IMR-90 (cell line): ENCODE measurements around the gene POFUT2. TPM values are rescaled to one million over a fixed set of nuclear protein-coding genes. Genes with fewer than 3 reads are reported as not detected.

Source experiments
- ATAC-seq: fragments of 200-7000 bp; cut with Tn5 transposase; 2 replicates; pipeline ENCODE4 v1.9.1; 2020; ENCODE audit warnings: low read depth, mild to moderate bottlenecking, moderate library complexity
- BruUV-seq: library from RNA; stranded (reverse); fragments of 400-500 nt; replicated peaks from 2 replicates; lab custom pipeline; 2021; lab: Mats Ljungman, UMichigan
- CTCF ChIA-PET: fragments of 300-600 bp; formaldehyde crosslinking; extraction: SDS; loops from one replicate; lab custom pipeline; 2021; ENCODE audit warnings: antibody characterized with exemption; lab: Yijun Ruan, JAX
- POLR2A ChIA-PET: fragments of 300-600 bp; sonication (Branson Sonifier 250); formaldehyde crosslinking; loops from one replicate; lab custom pipeline; 2022; ENCODE audit warnings: antibody characterized with exemption; ENCODE audit not compliant: unreplicated experiment; lab: Charles Lee
- DNase-seq: peaks from one replicate; pipeline ENCODE4 v3.0.0; 2013
- H2AFZ ChIP-seq: replicated peaks from 2 replicates; pipeline ENCODE3; 2013; ENCODE audit warnings: low read length, mild to moderate bottlenecking; ENCODE audit not compliant: poor library complexity
- H2AK5ac ChIP-seq: 2 replicates; pipeline ENCODE4 v1.6.1; 2013; ENCODE audit warnings: low read depth, low read length, inconsistent platforms
- H2AK9ac ChIP-seq: replicated peaks from 2 replicates; pipeline ENCODE3; 2013; ENCODE audit warnings: mild to moderate bottlenecking, low read depth, low read length, moderate library complexity; ENCODE audit not compliant: poor library complexity
- H2BK120ac ChIP-seq: 2 replicates; pipeline ENCODE4 v1.6.1; 2013; ENCODE audit warnings: low read depth, low read length, inconsistent platforms
- H2BK15ac ChIP-seq: 3 replicates; pipeline ENCODE4 v1.6.1; 2013; ENCODE audit warnings: low read depth, low read length, inconsistent platforms
- H2BK20ac ChIP-seq: 2 replicates; pipeline ENCODE4 v1.6.1; 2013; ENCODE audit warnings: low read depth, mild to moderate bottlenecking, inconsistent platforms, low read length, moderate library complexity
- H2BK5ac ChIP-seq: 2 replicates; pipeline ENCODE4 v1.6.1; 2013; ENCODE audit warnings: mild to moderate bottlenecking, low read depth, low read length, inconsistent platforms; ENCODE audit not compliant: poor library complexity, severe bottlenecking
- H3K14ac ChIP-seq: replicated peaks from 2 replicates; pipeline ENCODE4 v1.6.1; 2013; ENCODE audit warnings: low read depth, low read length, inconsistent platforms
- H3K18ac ChIP-seq: 2 replicates; pipeline ENCODE4 v1.6.1; 2013; ENCODE audit warnings: low read depth, low read length, control low read depth
- H3K23ac ChIP-seq: 2 replicates; pipeline ENCODE4 v1.6.1; 2013; ENCODE audit warnings: low read depth, low read length, inconsistent platforms
- H3K27ac ChIP-seq: 2 replicates; pipeline ENCODE4 v1.5.1; 2013; ENCODE audit warnings: mild to moderate bottlenecking, control low read depth, low read length; ENCODE audit not compliant: insufficient read depth
- H3K27me3 ChIP-seq: 2 replicates; pipeline ENCODE4 v1.6.1; 2013; ENCODE audit warnings: low read length; ENCODE audit not compliant: control insufficient read depth, insufficient read depth
- H3K36me3 ChIP-seq: 2 replicates; pipeline ENCODE4 v1.6.1; 2013; ENCODE audit warnings: low read length, mixed read lengths; ENCODE audit not compliant: control insufficient read depth, insufficient read depth
- H3K4ac ChIP-seq: 2 replicates; pipeline ENCODE4 v1.6.1; 2013; ENCODE audit warnings: low read depth, low read length, inconsistent platforms
- H3K4me1 ChIP-seq: 2 replicates; pipeline ENCODE4 v1.6.1; 2013; ENCODE audit warnings: low read length, mixed read lengths; ENCODE audit not compliant: control insufficient read depth, insufficient read depth
- H3K4me2 ChIP-seq: 2 replicates; pipeline ENCODE4 v1.6.1; 2013; ENCODE audit warnings: low read depth, mild to moderate bottlenecking, control low read depth, low read length, moderate library complexity
- H3K4me3 ChIP-seq: 2 replicates; pipeline ENCODE4 v1.5.1; 2013; ENCODE audit warnings: low read depth, mild to moderate bottlenecking, control low read depth, low read length, moderate library complexity; ENCODE audit not compliant: insufficient read depth
- H3K56ac ChIP-seq: 2 replicates; pipeline ENCODE4 v1.6.1; 2013; ENCODE audit warnings: low read length, inconsistent platforms; ENCODE audit not compliant: insufficient read depth; ENCODE audit errors: extremely low read depth
- H3K79me1 ChIP-seq, 2 experiments: 2 replicates each; pipeline ENCODE4 v1.6.1; 2013; ENCODE audit warnings: low read length in 2 of 2, inconsistent platforms in 1 of 2, low read depth in 1 of 2
- H3K9ac ChIP-seq: 2 replicates; pipeline ENCODE4 v1.6.1; 2013; ENCODE audit warnings: low read depth, low read length, control low read depth
- H3K9me1 ChIP-seq: 2 replicates; pipeline ENCODE4 v1.6.1; 2013; ENCODE audit warnings: low read length, inconsistent platforms; ENCODE audit not compliant: insufficient read depth
- H3K9me3 ChIP-seq: 2 replicates; pipeline ENCODE4 v1.6.1; 2013; ENCODE audit warnings: low read length; ENCODE audit not compliant: control insufficient read depth, insufficient read depth
- H4K20me1 ChIP-seq: 2 replicates; pipeline ENCODE4 v1.6.1; 2013; ENCODE audit warnings: low read length, inconsistent platforms; ENCODE audit not compliant: insufficient read depth
- H4K5ac ChIP-seq: 2 replicates; pipeline ENCODE4 v1.6.1; 2013; ENCODE audit warnings: mild to moderate bottlenecking, low read depth, low read length, control low read depth
- H4K8ac ChIP-seq, 2 experiments: 2 replicates each; pipeline ENCODE4 v1.6.1; 2013; ENCODE audit warnings: low read depth in 2 of 2, low read length in 2 of 2, control low read depth in 1 of 2, inconsistent platforms in 1 of 2
- H4K91ac ChIP-seq: 2 replicates; pipeline ENCODE4 v1.6.1; 2013; ENCODE audit warnings: low read depth, low read length, inconsistent platforms; ENCODE audit not compliant: insufficient read depth
- BHLHE40 ChIP-seq: fragments of 150-350 bp; IDR thresholded peaks from 2 replicates; pipeline ENCODE4 v1.6.1; 2016; ENCODE audit warnings: mild to moderate bottlenecking, low read depth, low read length
- CTCF ChIP-seq: conservative IDR thresholded peaks from 2 replicates; pipeline ENCODE4 v1.5.1; 2012; ENCODE audit warnings: mild to moderate bottlenecking, low read depth, low read length, improper control_type of control experiment
- FOS ChIP-seq: fragments of 150-350 bp; IDR thresholded peaks from 2 replicates; pipeline ENCODE4 v1.6.1; 2016; ENCODE audit warnings: low read depth, low read length
- MAFK ChIP-seq: IDR thresholded peaks from 2 replicates; pipeline ENCODE4 v1.6.1; 2012; ENCODE audit warnings: low read depth, low read length, improper control_type of control experiment
- MAZ ChIP-seq: IDR thresholded peaks from 2 replicates; pipeline ENCODE4 v1.6.1; 2012; ENCODE audit warnings: low read depth, mild to moderate bottlenecking, low read length, improper control_type of control experiment, moderate library complexity, borderline replicate concordance
- MXI1 ChIP-seq: IDR thresholded peaks from 2 replicates; pipeline ENCODE4 v1.6.1; 2012; ENCODE audit warnings: low read depth, mild to moderate bottlenecking, low read length, moderate library complexity, borderline replicate concordance
- NFE2L2 ChIP-seq: fragments of 150-350 bp; IDR thresholded peaks from 2 replicates; pipeline ENCODE4 v1.6.1; 2016; ENCODE audit warnings: low read depth, mild to moderate bottlenecking, low read length
- POLR2A ChIP-seq: IDR thresholded peaks from 2 replicates; pipeline ENCODE4 v1.6.1; 2012; ENCODE audit warnings: mild to moderate bottlenecking, low read depth, low read length
- RAD21 ChIP-seq: IDR thresholded peaks from 2 replicates; pipeline ENCODE4 v1.6.1; 2012; ENCODE audit warnings: low read length, improper control_type of control experiment
- RFX5 ChIP-seq: IDR thresholded peaks from 2 replicates; pipeline ENCODE4 v1.8.0; 2012; ENCODE audit warnings: low read depth, mild to moderate bottlenecking, low read length, moderate library complexity
- SMC3 ChIP-seq: fragments of 150-350 bp; IDR thresholded peaks from 2 replicates; pipeline ENCODE4 v1.6.1; 2016; ENCODE audit warnings: low read depth, mild to moderate bottlenecking, antibody characterized with exemption, low read length, moderate library complexity
- WGBS, 2 experiments: methylation state at CpG; one replicate each; pipeline versions ENCODE4 v1.1.5 to v1.1.7; 2013; ENCODE audit warnings: missing lambda C conversion rate in 2 of 2; ENCODE audit not compliant: insufficient read length in 1 of 2; ENCODE audit errors: extremely low coverage in 2 of 2; 5-methylcytosine and 5-hydroxymethylcytosine counted together
- dilution Hi-C: fragments of 300-500 bp; cut with HindIII; formaldehyde crosslinking; loops from one replicate; pipeline ENCODE4 v1.14.3; 2018; ENCODE audit warnings: low sequenced_read_pairs; ENCODE audit not compliant: unreplicated experiment
- in situ Hi-C: fragments of 300-500 bp; cut with MboI; formaldehyde crosslinking; loops from 3 replicates; pipeline ENCODE4 v1.14.3; 2019; ENCODE audit warnings: low sequenced_read_pairs, inconsistent platforms, mixed read lengths
- intact Hi-C: fragments of 100-400 bp; cut with micrococcal nuclease; formaldehyde crosslinking; loops from 2 replicates; pipeline ENCODE4 v1.10.0; 2022
- polyA plus RNA-seq, 3 experiments: library from polyadenylated mRNA; depleted of rRNA; stranded (reverse); fragments of >200 nt; gene quantifications; 2 replicates each; pipeline ENCODE4 v1.2.3, GENCODE V29; 2012; ENCODE audit warnings: low replicate concordance in 1 of 3
- total RNA-seq: library from RNA; depleted of rRNA; stranded (reverse); fragments of >200 nt; gene quantifications from 2 replicates; pipeline ENCODE4 v1.2.3, GENCODE V29; 2012
- TF ChIP-seq, protein P1 (sequence below): fragments of 150-350 bp; IDR thresholded peaks from 2 replicates; pipeline ENCODE4 v1.6.1; 2016; ENCODE audit warnings: low read depth, mild to moderate bottlenecking, low read length, moderate library complexity, borderline replicate concordance

Gene POFUT2
- total and polyA plus RNA-seq, 2 of the 4 experiments (the other 2 are of a cell fraction) = 18.8 to 59.3 TPM

DNA sequence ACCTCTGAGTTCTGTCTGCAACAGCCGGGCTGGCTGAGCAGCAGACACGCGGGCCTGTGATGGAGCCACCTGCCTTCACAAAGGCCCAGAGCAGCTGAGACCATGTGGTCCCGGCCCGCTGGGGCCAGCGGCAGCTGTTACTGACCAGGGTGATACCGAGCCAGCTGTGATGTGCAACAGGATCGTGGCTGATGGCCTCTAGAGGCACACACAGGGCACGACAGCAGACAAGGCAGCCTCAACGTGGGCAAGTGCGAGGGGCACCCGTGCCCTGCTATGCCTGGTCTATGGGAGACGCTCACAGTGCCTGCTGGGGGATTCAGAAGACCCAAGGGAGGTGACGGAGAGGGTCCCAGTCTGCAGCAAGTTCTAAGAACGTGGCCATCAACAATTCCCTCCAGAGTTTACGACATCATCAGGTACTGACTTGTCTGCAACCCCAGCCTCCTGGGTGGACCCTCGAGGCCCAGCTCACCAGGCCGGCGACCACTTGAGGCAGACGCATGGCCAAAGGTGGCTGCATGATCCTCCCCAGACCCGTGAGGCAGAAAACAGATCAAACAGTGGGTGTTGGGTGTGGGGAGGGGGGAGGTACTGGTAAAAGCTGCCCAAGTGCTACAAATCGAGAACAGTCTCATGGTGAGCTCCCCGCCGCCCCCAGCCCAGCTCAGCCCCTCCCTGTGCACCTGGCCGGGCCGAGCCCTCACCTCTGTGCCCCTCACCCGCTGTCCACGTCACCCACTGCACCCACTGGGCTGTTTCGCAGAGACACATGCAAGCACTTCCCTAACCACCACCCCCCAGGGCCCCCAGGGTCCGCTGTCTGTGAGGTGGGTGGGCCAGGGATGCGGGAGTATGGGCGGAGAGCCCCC is 6.0 kb downstream of the POFUT2 start:
- Histone ChIP-seq H2AFZ (no peak overlapping the region), H3K9me3 (no peaks in the 10 kb centered on the region), H4K5ac (no peak overlapping the region), H3K4me1 (peaks cover 4% of the 10 kb centered on the region; the same call in 1 of the 2 replicates), H3K9me1 (0 out of 2 replicates have a peak, but pooled peaks cover 4% of the 10 kb centered on the region), H3K18ac (no peak overlapping the region), H2BK120ac (no peak overlapping the region), H3K27ac (no peak overlapping the region), H3K36me3 (peaks cover 84% of the 10 kb centered on the region), H2AK9ac (peak overlapping the region; percentile 31), H3K56ac (no peak overlapping the region), H4K8ac (no peak overlapping the region), H3K79me1 (peaks cover 20 to 89% of the 10 kb centered on the region in 2 experiments; a peak in 3 of 4 replicates), H4K91ac (no peak overlapping the region), H4K20me1 (peaks cover 92% of the 10 kb centered on the region), H2BK5ac (no peak overlapping the region), H3K4ac (no peak overlapping the region), H3K14ac (no peak overlapping the region), H2AK5ac (no peak overlapping the region), H3K27me3 (no peaks in the 10 kb centered on the region), H3K4me2 (no peak overlapping the region), H3K23ac (no peak overlapping the region), H2BK20ac (no peak overlapping the region), H2BK15ac (no peak overlapping the region), H3K9ac (no peak overlapping the region), H3K4me3 (no peak overlapping the region)
- dilution Hi-C loops = no loop called here
- ATAC-seq (no peak), DNase-seq (no peak)
- TF ChIP-seq CTCF = no peak
- TF ChIP-seq FOS = no peak
- no peak for TF ChIP-seq MAFK
- no peak for TF ChIP-seq RAD21
- no peak for TF ChIP-seq RFX5
- TF ChIP-seq SMC3 = no peak
- TF ChIP-seq NFE2L2 = no peak
- TF ChIP-seq BHLHE40 = no peak
- no peak for TF ChIP-seq MXI1
- TF ChIP-seq POLR2A = no peak
- no peak for TF ChIP-seq MAZ
- TF ChIP-seq, protein P1, sequence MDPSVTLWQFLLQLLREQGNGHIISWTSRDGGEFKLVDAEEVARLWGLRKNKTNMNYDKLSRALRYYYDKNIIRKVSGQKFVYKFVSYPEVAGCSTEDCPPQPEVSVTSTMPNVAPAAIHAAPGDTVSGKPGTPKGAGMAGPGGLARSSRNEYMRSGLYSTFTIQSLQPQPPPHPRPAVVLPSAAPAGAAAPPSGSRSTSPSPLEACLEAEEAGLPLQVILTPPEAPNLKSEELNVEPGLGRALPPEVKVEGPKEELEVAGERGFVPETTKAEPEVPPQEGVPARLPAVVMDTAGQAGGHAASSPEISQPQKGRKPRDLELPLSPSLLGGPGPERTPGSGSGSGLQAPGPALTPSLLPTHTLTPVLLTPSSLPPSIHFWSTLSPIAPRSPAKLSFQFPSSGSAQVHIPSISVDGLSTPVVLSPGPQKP = no peak
- ChIA-PET CTCF (interaction anchor here (0.6 kb wide), 1 partner anchor 430 kb away, joined by 3 read pairs; no protein-coding TSS in a partner anchor), POLR2A (no interaction called here)
- intact Hi-C loops = no loop called here
- BruUV-seq = no TSS peak
- WGBS, 2 experiments = 93% methylated on average over 13 of the region's 32 CpGs; no CpG with 5 or more reads in 1 of the 2 experiments
- in situ Hi-C loops = loop anchor here (10.0 kb wide), 1 partner anchor 137 kb away; no protein-coding TSS in a partner anchor
